GM23338 (cell line): Measurements from ENCODE around the gene SART1. TPM values are rescaled to one million over a fixed set of nuclear protein-coding genes. Genes with fewer than 3 reads are reported as not detected.

Experiments used
- ATAC-seq: fragments of 200-7000 bp; cut with Tn5 transposase; 3 replicates; pipeline ENCODE4 v1.9.1; 2020
- DNase-seq: peaks from one replicate; pipeline ENCODE4 v3.0.0-alpha.2; 2015; ENCODE audit warnings: low spot score
- H2AFZ ChIP-seq: fragments of 200-600 bp; sonication (generic); 2 replicates; pipeline ENCODE4 v1.8.0; 2016; ENCODE audit warnings: antibody characterized with exemption, mild to moderate bottlenecking, moderate library complexity
- H3F3A ChIP-seq: fragments of 200-600 bp; sonication (generic); replicated peaks from 2 replicates; pipeline ENCODE4 v1.8.0; 2017; ENCODE audit warnings: antibody characterized with exemption, mixed run types, low read depth
- H3K27ac ChIP-seq: fragments of 200-600 bp; sonication (generic); 2 replicates; pipeline ENCODE4 v1.6.1; 2016; ENCODE audit warnings: low read depth
- H3K27me3 ChIP-seq: fragments of 200-600 bp; sonication (generic); 2 replicates; pipeline ENCODE4 v1.8.0; 2016; ENCODE audit warnings: mild to moderate bottlenecking, mixed run types, moderate library complexity; ENCODE audit not compliant: insufficient read depth
- H3K36me3 ChIP-seq: fragments of 200-600 bp; sonication (generic); 2 replicates; pipeline ENCODE4 v1.8.0; 2016; ENCODE audit warnings: mild to moderate bottlenecking; ENCODE audit not compliant: insufficient read depth
- H3K4me1 ChIP-seq: fragments of 200-600 bp; sonication (generic); 2 replicates; pipeline ENCODE4 v1.8.0; 2016; ENCODE audit warnings: mild to moderate bottlenecking, moderate library complexity; ENCODE audit not compliant: insufficient read depth
- H3K4me2 ChIP-seq: fragments of 200-600 bp; sonication (generic); 2 replicates; pipeline ENCODE4 v1.7.1; 2017; ENCODE audit warnings: mixed run types
- H3K4me3 ChIP-seq: fragments of 200-600 bp; sonication (generic); 2 replicates; pipeline ENCODE4 v1.6.1; 2016; ENCODE audit warnings: mixed run types
- H3K79me2 ChIP-seq: fragments of 200-600 bp; sonication (generic); replicated peaks from 2 replicates; pipeline ENCODE4 v1.8.0; 2017; ENCODE audit warnings: mild to moderate bottlenecking; ENCODE audit not compliant: insufficient read depth
- H3K9me2 ChIP-seq: fragments of 200-600 bp; sonication (generic); 2 replicates; pipeline ENCODE4 v1.8.0; 2017; ENCODE audit not compliant: insufficient read depth
- H4K20me1 ChIP-seq: fragments of 200-600 bp; sonication (generic); replicated peaks from 2 replicates; pipeline ENCODE4 v1.8.0; 2017; ENCODE audit warnings: mild to moderate bottlenecking; ENCODE audit not compliant: insufficient read depth
- H3K27ac Mint-ChIP-seq: 2 replicates; pipeline ENCODE4 v1.8.0; 2020; ENCODE audit warnings: inconsistent platforms, mild to moderate bottlenecking, moderate library complexity, mixed read lengths
- H3K27me3 Mint-ChIP-seq: 3 replicates; pipeline ENCODE4 v1.8.0; 2022; ENCODE audit warnings: low read depth, mild to moderate bottlenecking, moderate library complexity, mixed read lengths, inconsistent platforms; ENCODE audit not compliant: insufficient read depth, poor library complexity
- H3K36me3 Mint-ChIP-seq: 3 replicates; pipeline ENCODE4 v1.8.0; 2021; ENCODE audit warnings: low read depth, mild to moderate bottlenecking, inconsistent platforms, moderate library complexity, mixed read lengths
- H3K4me1 Mint-ChIP-seq: 3 replicates; pipeline ENCODE4 v1.8.0; 2020; ENCODE audit warnings: mild to moderate bottlenecking, inconsistent platforms, mixed read lengths
- H3K4me3 Mint-ChIP-seq: 3 replicates; pipeline ENCODE4 v1.8.0; 2021; ENCODE audit warnings: moderate library complexity, mild to moderate bottlenecking, inconsistent platforms, mixed read lengths
- H3K9me3 Mint-ChIP-seq: 3 replicates; pipeline ENCODE4 v1.8.0; 2020; ENCODE audit warnings: moderate library complexity, mild to moderate bottlenecking, inconsistent platforms, mixed read lengths
- CREB1 ChIP-seq: fragments of 250-450 bp; sonication (Bioruptor Pico); IDR thresholded peaks from 2 replicates; pipeline ENCODE4 v1.5.0; 2020; ENCODE audit warnings: low read depth, mild to moderate bottlenecking, moderate library complexity
- CTCF ChIP-seq, 2 experiments: fragments of 200-600 bp in 1 of 2; sonication (generic) in 1 of 2; conservative IDR thresholded peaks; 2 replicates each; pipeline versions ENCODE4 v1.5.1 to v1.6.1; 2016 to 2017; ENCODE audit warnings: antibody characterized with exemption in 2 of 2, low read depth in 2 of 2, mild to moderate bottlenecking in 2 of 2, moderate library complexity in 1 of 2
- ETS1 ChIP-seq: IDR thresholded peaks from 2 replicates; pipeline ENCODE4 v1.6.1; 2016; ENCODE audit warnings: antibody characterized with exemption
- EZH2 ChIP-seq: fragments of 200-600 bp; sonication (generic); IDR thresholded peaks from one replicate; pipeline ENCODE4 v1.8.0; 2017; ENCODE audit warnings: antibody characterized with exemption, mild to moderate bottlenecking, low read depth; ENCODE audit not compliant: unreplicated experiment
- EZH2phosphoT487 ChIP-seq: fragments of 200-600 bp; sonication (generic); IDR thresholded peaks from one replicate; pipeline ENCODE4 v1.8.1; 2018; ENCODE audit warnings: antibody characterized with exemption; ENCODE audit not compliant: unreplicated experiment
- JUNB ChIP-seq: IDR thresholded peaks from one replicate; pipeline ENCODE4 v1.6.1; 2016; ENCODE audit warnings: antibody characterized with exemption; ENCODE audit not compliant: unreplicated experiment
- NANOG ChIP-seq: IDR thresholded peaks from 2 replicates; pipeline ENCODE4 v1.6.1; 2016; ENCODE audit warnings: antibody characterized with exemption, borderline replicate concordance
- POLR2AphosphoS5 ChIP-seq: IDR thresholded peaks from 2 replicates; pipeline ENCODE4 v1.6.1; 2016; ENCODE audit warnings: antibody characterized with exemption, low read depth
- STAT1 ChIP-seq: IDR thresholded peaks from one replicate; pipeline ENCODE4 v1.6.1; 2016; ENCODE audit warnings: antibody characterized with exemption; ENCODE audit not compliant: unreplicated experiment
- ZNF114 ChIP-seq: fragments of 250-450 bp; sonication (Bioruptor Pico); IDR thresholded peaks from 2 replicates; pipeline ENCODE4 v1.5.0; 2020; ENCODE audit warnings: mild to moderate bottlenecking, moderate library complexity
- ZNF331 ChIP-seq: fragments of 250-450 bp; sonication (Bioruptor Pico); IDR thresholded peaks from 2 replicates; pipeline ENCODE4 v1.5.0; 2020; ENCODE audit warnings: low read depth, mild to moderate bottlenecking, moderate library complexity
- ZNF462 ChIP-seq: fragments of 250-450 bp; sonication (Bioruptor Pico); IDR thresholded peaks from 2 replicates; pipeline ENCODE4 v1.5.0; 2020; ENCODE audit warnings: mild to moderate bottlenecking, moderate library complexity
- polyA plus RNA-seq: library from polyadenylated mRNA; unstranded; fragments of >200 nt; fragmentation: Nextera tagmentation; extraction: Ambion mirVana; gene quantifications from 2 replicates; pipeline ENCODE4 v1.2.1, GENCODE V29; 2016
- total RNA-seq: library from RNA; depleted of rRNA; stranded (reverse); fragments of >200 nt; shearing (Covaris generic); gene quantifications from 2 replicates; pipeline ENCODE4 v1.2.3, GENCODE V29; 2014

The SART1 gene
- total and polyA plus RNA-seq, 2 experiments from 2014 or later: 43.9 to 91.0 TPM

- Histone ChIP-seq H3F3A (no peaks in the 10 kb centered on the region), H3K36me3 (no peaks in the 10 kb centered on the region), H3K4me1 (no peaks in the 10 kb centered on the region), H3K4me2 (no peak overlapping the region), H3K27me3 (no peaks in the 10 kb centered on the region), H3K79me2 (no peaks in the 10 kb centered on the region), H4K20me1 (no peaks in the 10 kb centered on the region), H2AFZ (no peak overlapping the region), H3K9me2 (no peaks in the 10 kb centered on the region), H3K4me3 (no peak overlapping the region), H3K27ac (no peak overlapping the region)
- Mint-ChIP-seq H3K36me3 (peaks cover 34% of the 10 kb centered on the region), H3K27me3 (peaks cover 23% of the 10 kb centered on the region), H3K4me3 (no peak overlapping the region), H3K4me1 (peaks cover 6% of the 10 kb centered on the region; the same call in 2 of the 3 replicates), H3K27ac (no peak overlapping the region), H3K9me3 (no peaks in the 10 kb centered on the region; the same call in 2 of the 3 replicates)
- DNase-seq (no peak), ATAC-seq (no peak)
- TF ChIP-seq ZNF331 (CRISPR knock-in tag): no peak
- TF ChIP-seq EZH2: no peak
- TF ChIP-seq ZNF462 (CRISPR knock-in tag): no peak
These were observed 17.1 kb downstream of the SART1 start for GRCh38 chr11:65978391-65979238.

GRCh38 chr11:65979261-65979759 lies 17.8 kb downstream of the SART1 start:
- peaks cover 6% of the 10 kb centered on the region; the same call in 2 of the 3 replicates for H3K4me1 Mint-ChIP-seq
- Histone ChIP-seq H3K4me1 (no peaks in the 10 kb centered on the region), H3K79me2 (no peaks in the 10 kb centered on the region), H2AFZ (no peak overlapping the region), H4K20me1 (no peaks in the 10 kb centered on the region), H3K36me3 (no peaks in the 10 kb centered on the region), H3K27ac (no peak overlapping the region), H3K9me2 (no peaks in the 10 kb centered on the region), H3K27me3 (no peaks in the 10 kb centered on the region), H3K4me3 (no peak overlapping the region), H3K4me2 (no peak overlapping the region), H3F3A (no peaks in the 10 kb centered on the region)
- H3K9me3 Mint-ChIP-seq: no peaks in the 10 kb centered on the region; the same call in 2 of the 3 replicates
- peaks cover 25% of the 10 kb centered on the region for H3K27me3 Mint-ChIP-seq
- no peak overlapping the region for H3K4me3 Mint-ChIP-seq
- ATAC-seq: no peak
- no peak for DNase-seq
- no peak overlapping the region for H3K27ac Mint-ChIP-seq
- H3K36me3 Mint-ChIP-seq: peaks cover 31% of the 10 kb centered on the region
- TF ChIP-seq CTCF (conservative IDR thresholded peaks at IDR 0.05; ENCODE audit: low read depth in 2 of 2) (no peak), ZNF331 (CRISPR knock-in tag) (no peak), JUNB (no peak), ZNF114 (CRISPR knock-in tag) (no peak), CREB1 (CRISPR knock-in tag) (no peak), NANOG (no peak), EZH2 (no peak), ETS1 (no peak), EZH2phosphoT487 (no peak), POLR2AphosphoS5 (no peak), STAT1 (no peak)
